GM20431 (cell line): ENCODE data around the gene HMOX2.

Experiments
- in situ Hi-C: fragments of 300-500 bp; cut with MseI, MboI; formaldehyde crosslinking; loops from one replicate; pipeline ENCODE4 v1.15.0; 2020; ENCODE audit warnings: low sequenced_read_pairs; ENCODE audit not compliant: unreplicated experiment

The HMOX2 gene

GRCh38 chr16:4496305-4496704 is 20.1 kb downstream of the HMOX2 start:
- in situ Hi-C loops = no loop called here

GRCh38 chr16:4498546-4499195 is 22.5 kb downstream of the HMOX2 start:
- in situ Hi-C loops = no loop called here

GRCh38 chr16:4499196-4499555 is 23.0 kb downstream of the HMOX2 start:
- in situ Hi-C loops = no loop called here

GRCh38 chr16:4500272-4500671 is 24.1 kb downstream of the HMOX2 start:
- in situ Hi-C loops = no loop called here

- in situ Hi-C loops = no loop called here
These were observed 24.9 kb downstream of the HMOX2 start for GRCh38 chr16:4501071-4501478.

- in situ Hi-C loops = no loop called here
These were observed 29.4 kb downstream of the HMOX2 start for GRCh38 chr16:4505356-4506147.

GRCh38 chr16:4506450-4506849 is 30.3 kb downstream of the HMOX2 start:
- in situ Hi-C loops = no loop called here

GRCh38 chr16:4507588-4508345 is 31.6 kb downstream of the HMOX2 start:
- in situ Hi-C loops = no loop called here

GRCh38 chr16:4508806-4509205 is 32.6 kb downstream of the HMOX2 start:
- in situ Hi-C loops = no loop called here

GRCh38 chr16:4509420-4509819 is 33.2 kb downstream of the HMOX2 start:
- in situ Hi-C loops = no loop called here

GRCh38 chr16:4510131-4510530 is 33.9 kb downstream of the HMOX2 start:
- in situ Hi-C loops = no loop called here

GRCh38 chr16:4510747-4511426 is 34.7 kb downstream of the HMOX2 start:
- in situ Hi-C loops = no loop called here

- in situ Hi-C loops = no loop called here
These were observed 35.4 kb downstream of the HMOX2 start for GRCh38 chr16:4511441-4512082.

GRCh38 chr16:4512473-4512872 is 36.3 kb downstream of the HMOX2 start:
- in situ Hi-C loops = no loop called here

GRCh38 chr16:4513086-4513860 is 37.1 kb downstream of the HMOX2 start:
- in situ Hi-C loops = no loop called here

- in situ Hi-C loops = no loop called here
These were observed 37.7 kb downstream of the HMOX2 start for GRCh38 chr16:4513881-4514280.

GRCh38 chr16:4514606-4515005 is 38.4 kb downstream of the HMOX2 start:
- in situ Hi-C loops = no loop called here

GRCh38 chr16:4515611-4516233 is 39.5 kb downstream of the HMOX2 start:
- in situ Hi-C loops = no loop called here
